CD4-positive, alpha-beta T cell treated with Interleukin-1 beta for 1 hour (primary cell): Measurements from ENCODE around the gene CRYZ.
A peak's percentile ranks its signal among the peaks of the same experiment; 100 is the strongest.
"Not testable (repeated sequence)": the region's sequence is repeated elsewhere in the genome, so short reads cannot be mapped to it uniquely, and the experiment has no call there.

Experiments
- DNase-seq, 2 donors: peaks; one replicate each; pipeline ENCODE4 v3.0.0-alpha.2; 2020 to 2022

CRYZ gene

GRCh38 chr1:74732960-74733603 is at the start of gene CRYZ, which contains the start of gene TYW3:
TSS of gene CRYZ (minus strand) at chr1:74733050. CDS start at chr1:74724821, 8,229 bp downstream.
TSS of gene TYW3 (plus strand) at chr1:74733152. CDS start at chr1:74733245, 93 bp downstream.
- peak; percentile 86 to 88 for DNase-seq

GRCh38 chr1:74780594-74780993 is 47.7 kb upstream of the CRYZ start:
- no peak for DNase-seq

GRCh38 chr1:74779750-74780149 is 46.9 kb upstream of the CRYZ start:
- DNase-seq = no peak

GRCh38 chr1:74777525-74777924 is 44.7 kb upstream of the CRYZ start:
- DNase-seq = no peak

- DNase-seq = no peak
These were observed 42.9 kb upstream of the CRYZ start for GRCh38 chr1:74775735-74776134.

GRCh38 chr1:74773582-74773981 is 40.7 kb upstream of the CRYZ start:
- no peak for DNase-seq

GRCh38 chr1:74772945-74773344 is 40.1 kb upstream of the CRYZ start:
- DNase-seq = no peak

- DNase-seq = peak in 1 of 2 donors; percentile 26
These were observed 39.2 kb upstream of the CRYZ start for GRCh38 chr1:74771913-74772515.

GRCh38 chr1:74767490-74767889 is 34.6 kb upstream of the CRYZ start:
- no peak for DNase-seq

GRCh38 chr1:74766579-74766978 is 33.7 kb upstream of the CRYZ start:
- no peak for DNase-seq

- DNase-seq = no peak
These were observed 31.0 kb upstream of the CRYZ start for GRCh38 chr1:74763807-74764206.

GRCh38 chr1:74756650-74757049 is 23.8 kb upstream of the CRYZ start:
- DNase-seq = not testable (repeated sequence)

GRCh38 chr1:74755475-74755874 is 22.6 kb upstream of the CRYZ start:
- no peak for DNase-seq

GRCh38 chr1:74753104-74753503 is 20.3 kb upstream of the CRYZ start:
- no peak for DNase-seq

GRCh38 chr1:74748960-74749359 is 16.1 kb upstream of the CRYZ start:
- no peak for DNase-seq

GRCh38 chr1:74745247-74745646 is 12.4 kb upstream of the CRYZ start:
- not testable (repeated sequence) for DNase-seq

- DNase-seq = not testable (repeated sequence)
These were observed 7.6 kb upstream of the CRYZ start for GRCh38 chr1:74740307-74740980.

GRCh38 chr1:74737333-74737732 is 4.5 kb upstream of the CRYZ start:
- DNase-seq = no peak

- DNase-seq = peak; percentile 42 to 76
These were observed 994 bp upstream of the CRYZ start for GRCh38 chr1:74733604-74734484.

GRCh38 chr1:74732071-74732946 is 541 bp downstream of the CRYZ start:
- DNase-seq = peak; percentile 11 to 13

GRCh38 chr1:74731399-74732052 is 1.3 kb downstream of the CRYZ start:
- no peak for DNase-seq
